PC-3 (cell line): ENCODE measurements around the gene HSPB8.

ENCODE experiments used
- CTCF ChIP-seq: fragments of 300-600 bp; sonication (generic); conservative IDR thresholded peaks from 2 replicates; pipeline ENCODE4 v1.5.1; 2017; ENCODE audit warnings: antibody characterized with exemption, low read depth, mild to moderate bottlenecking, low read length
- EZH2 ChIP-seq: fragments of 300-600 bp; sonication (generic); IDR thresholded peaks from one replicate; pipeline ENCODE4 v1.6.1; 2017; ENCODE audit warnings: antibody characterized with exemption, mild to moderate bottlenecking, low read length; ENCODE audit not compliant: unreplicated experiment

- TF ChIP-seq CTCF: no peak
- TF ChIP-seq EZH2: no peak
Observed at GRCh38 chr12:119158402-119158801, 20.3 kb upstream of the HSPB8 start.
